PC-9 (cell line): Measurements from ENCODE around the gene BCAR3.

ENCODE experiments used
- CTCF ChIP-seq: fragments of 200-600 bp; sonication (generic); conservative IDR thresholded peaks from 2 replicates; pipeline ENCODE4 v1.6.1; 2017; ENCODE audit warnings: mixed run types, antibody characterized with exemption, mild to moderate bottlenecking, moderate library complexity
- EZH2 ChIP-seq: fragments of 200-600 bp; sonication (generic); IDR thresholded peaks from 2 replicates; pipeline ENCODE4 v1.8.0; 2017; ENCODE audit warnings: antibody characterized with exemption, low read depth

- TF ChIP-seq EZH2 (no peak), CTCF (no peak)
Measured at GRCh38 chr1:93620172-93620840, 61.3 kb downstream of the BCAR3 start.
